ENCODE measurements around the gene ROBO4.

GRCh38 chr11:124879493-124880289 lies 18.0 kb downstream of the ROBO4 start:
- TF ChIP-seq TAF1 (IDR thresholded peaks at IDR 0.05; ENCODE audit: low read depth), result no peak
- TF ChIP-seq CEBPB (IDR thresholded peaks at IDR 0.05), result no peak
- no peak for TF ChIP-seq FOXM1 (IDR thresholded peaks at IDR 0.05; ENCODE audit: borderline replicate concordance, low read depth)
- TF ChIP-seq USF1 (IDR thresholded peaks at IDR 0.05), result no peak
- no peak for TF ChIP-seq YY1 (IDR thresholded peaks at IDR 0.05; ENCODE audit: low read depth)
- no peak for TF ChIP-seq EP300 (IDR thresholded peaks at IDR 0.05; ENCODE audit: borderline replicate concordance)
- no peak for TF ChIP-seq REST (IDR thresholded peaks at IDR 0.05; ENCODE audit: low read depth)
- no peak for TF ChIP-seq ZBTB7A (IDR thresholded peaks at IDR 0.05; ENCODE audit: low read depth)
- no peak for TF ChIP-seq RAD21 (IDR thresholded peaks at IDR 0.05; ENCODE audit: low read depth)
- TF ChIP-seq MAX (IDR thresholded peaks at IDR 0.05), result no peak
- no peak for TF ChIP-seq TEAD4 (IDR thresholded peaks at IDR 0.05)
- no peak for TF ChIP-seq TCF12 (IDR thresholded peaks at IDR 0.05; ENCODE audit: low read depth)
- TF ChIP-seq EGR1 (IDR thresholded peaks at IDR 0.05), result no peak
- TF ChIP-seq CREB1 (IDR thresholded peaks at IDR 0.05; ENCODE audit: low read depth), result no peak

Data from Ishikawa (cell line).